Sigmoid colon (tissue), 4 donors: ENCODE data around the gene ZNF512B.

Experiments
- CTCF ChIP-seq, 4 experiments: fragments of 450-650 bp in 3 of 4; fragments of 200-600 bp in 1 of 4; IDR thresholded peaks; one replicate each; pipeline ENCODE4 v1.5.1; 2016 to 2019; ENCODE audit warnings: antibody characterized with exemption in 4 of 4, mild to moderate bottlenecking in 3 of 4, moderate library complexity in 2 of 4
- POLR2A ChIP-seq, 2 donors: fragments of 450-650 bp; IDR thresholded peaks; one replicate each; pipeline ENCODE4 v1.6.1; 2016; ENCODE audit warnings: antibody characterized with exemption in 2 of 2, mild to moderate bottlenecking in 2 of 2, moderate library complexity in 2 of 2
- POLR2AphosphoS5 ChIP-seq, 4 donors: sonication (generic); formaldehyde crosslinking; IDR thresholded peaks; one replicate each; pipeline ENCODE4 v1.6.1; 2017; ENCODE audit warnings: antibody characterized with exemption in 4 of 4

- TF ChIP-seq CTCF (IDR thresholded peaks at IDR 0.05) (no peak), POLR2AphosphoS5 (IDR thresholded peaks at IDR 0.05) (no peak), POLR2A (IDR thresholded peaks at IDR 0.05) (no peak)
Measured at GRCh38 chr20:63923651-63924050, 46.1 kb downstream of the ZNF512B start.
